ENCODE measurements around the gene RAB20. TPM values are rescaled to one million over a fixed set of nuclear protein-coding genes. Genes with fewer than 3 reads are reported as not detected.
"Not testable (repeated sequence)": the region's sequence is repeated elsewhere in the genome, so short reads cannot be mapped to it uniquely, and the experiment has no call there.

The RAB20 gene
- total RNA-seq, 1 experiment from 2014 or later = 10.6 TPM

GRCh38 chr13:110490009-110490770, 71.3 kb downstream of the RAB20 start:
- no peaks in the 10 kb centered on the region for H3K9me3 ChIP-seq (ENCODE audit: control insufficient read depth in 1 of 2, insufficient read depth in 1 of 2, low read depth in 1 of 2, low read length in 2 of 2)
- H3K4me1 ChIP-seq (ENCODE audit: control insufficient read depth in 1 of 2, insufficient read depth in 2 of 2, low read length in 2 of 2) = peaks cover 4 to 10% of the 10 kb centered on the region in 2 experiments; a peak in 3 of 4 replicates
- ChIA-PET RAD21 (ENCODE audit: low non-redundant PET in 1 of 2, low total read pairs in 2 of 2, uncharacterized antibody in 2 of 2, unreplicated experiment in 2 of 2) (no interaction called here), POLR2A (no interaction called here), CTCF (no interaction called here)
- H3K9me2 ChIP-seq (ENCODE audit: insufficient read depth) = no peaks in the 10 kb centered on the region
- intact Hi-C loops (cut with micrococcal nuclease) = no loop called here
- H3K27me3 ChIP-seq (ENCODE audit: insufficient read depth, low read length) = no peaks in the 10 kb centered on the region
- ATAC-seq = no peak
- H3K36me3 ChIP-seq (ENCODE audit: control insufficient read depth in 1 of 2, insufficient read depth in 2 of 2, low read length in 2 of 2) = no peaks in the 10 kb centered on the region
- H4K20me1 ChIP-seq (ENCODE audit: insufficient read depth) = no peaks in the 10 kb centered on the region
- no peak overlapping the region for H3K4me2 ChIP-seq (ENCODE audit: low read length)
- H3K9ac ChIP-seq (ENCODE audit: low read length) = no peak overlapping the region
- no peak overlapping the region for H2AFZ ChIP-seq (ENCODE audit: low read depth, low read length, poor library complexity, severe bottlenecking)
- no peak overlapping the region for H3K27ac ChIP-seq (ENCODE audit: low read depth, low read length)
- DNase-seq (ENCODE audit: low read depth, low spot score) = no peak
- no peak for TF ChIP-seq ZNF274 (IDR thresholded peaks at IDR 0.05; ENCODE audit: low read depth, low read length)
- H3K79me2 ChIP-seq (ENCODE audit: insufficient read depth, low read length) = no peaks in the 10 kb centered on the region
- no peak overlapping the region for H3K4me3 ChIP-seq (replicated peaks in 1 of 2; ENCODE audit: low read depth in 1 of 2, low read length in 2 of 2)
- no TSS peak for BruUV-seq (replicated peaks)

- CTCF ChIA-PET = interaction anchor here (1.6 kb wide), 1 partner anchor 31 kb away, joined by 4 read pairs; no protein-coding TSS in a partner anchor
- H2AFZ ChIP-seq (ENCODE audit: low read depth, low read length, poor library complexity, severe bottlenecking); H3K79me2 ChIP-seq (ENCODE audit: insufficient read depth, low read length); H3K36me3 ChIP-seq (ENCODE audit: control insufficient read depth in 1 of 2, insufficient read depth in 2 of 2, low read length in 2 of 2); H3K9ac ChIP-seq (ENCODE audit: low read length); H4K20me1 ChIP-seq (ENCODE audit: insufficient read depth); H3K27ac ChIP-seq (ENCODE audit: low read depth, low read length); H3K4me3 ChIP-seq (replicated peaks in 1 of 2; ENCODE audit: low read depth in 1 of 2, low read length in 2 of 2); intact Hi-C loops (cut with micrococcal nuclease); H3K9me2 ChIP-seq (ENCODE audit: insufficient read depth); BruUV-seq (replicated peaks); H3K4me2 ChIP-seq (ENCODE audit: low read length); POLR2A ChIA-PET; RAD21 ChIA-PET (ENCODE audit: low non-redundant PET in 1 of 2, low total read pairs in 2 of 2, uncharacterized antibody in 2 of 2, unreplicated experiment in 2 of 2); H3K27me3 ChIP-seq (ENCODE audit: insufficient read depth, low read length); ATAC-seq; H3K9me3 ChIP-seq (ENCODE audit: control insufficient read depth in 1 of 2, insufficient read depth in 1 of 2, low read depth in 1 of 2, low read length in 2 of 2); DNase-seq (ENCODE audit: low read depth, low spot score): not testable (repeated sequence)
- peaks cover 4 to 10% of the 10 kb centered on the region in 2 experiments; a peak in 3 of 4 replicates for H3K4me1 ChIP-seq (ENCODE audit: control insufficient read depth in 1 of 2, insufficient read depth in 2 of 2, low read length in 2 of 2)
Observed at GRCh38 chr13:110486880-110487279, 74.6 kb downstream of the RAB20 start.

Measured in HCT116 (cell line).